ENCODE measurements around the gene FBXO41.

GRCh38 chr2:73250872-73251846 lies 33.1 kb downstream of the FBXO41 start:
- TF ChIP-seq CTCF (IDR thresholded peaks at IDR 0.05; ENCODE audit: extremely low read depth in 1 of 2, insufficient read depth in 1 of 2, low read depth in 1 of 2, low read length in 2 of 2) (no peak), POLR2AphosphoS5 (IDR thresholded peaks at IDR 0.05; ENCODE audit: insufficient read depth, low read depth, low read length) (no peak)
